Adrenal gland (tissue), 5 donors: ENCODE results near the gene BPIFB1.

ENCODE experiments used
- CTCF ChIP-seq, 6 experiments: fragments of 450-650 bp in 4 of 6; fragments of 200-600 bp in 2 of 6; sonication (generic) in 1 of 6; IDR thresholded peaks; 1 replicate in 5 of 6; 2 replicates in 1 of 6; pipeline versions ENCODE4 v1.5.1 to v1.8.0; 2016 to 2021; ENCODE audit warnings: antibody characterized with exemption in 6 of 6, mild to moderate bottlenecking in 2 of 6, moderate library complexity in 1 of 6
- POLR2A ChIP-seq, 2 donors: fragments of 450-650 bp; IDR thresholded peaks; one replicate each; pipeline ENCODE4 v1.6.1; 2017; ENCODE audit warnings: antibody characterized with exemption in 2 of 2, mild to moderate bottlenecking in 2 of 2, moderate library complexity in 1 of 2
- donor health status: DM: no; HTN: no; CAD: no.

DNA sequence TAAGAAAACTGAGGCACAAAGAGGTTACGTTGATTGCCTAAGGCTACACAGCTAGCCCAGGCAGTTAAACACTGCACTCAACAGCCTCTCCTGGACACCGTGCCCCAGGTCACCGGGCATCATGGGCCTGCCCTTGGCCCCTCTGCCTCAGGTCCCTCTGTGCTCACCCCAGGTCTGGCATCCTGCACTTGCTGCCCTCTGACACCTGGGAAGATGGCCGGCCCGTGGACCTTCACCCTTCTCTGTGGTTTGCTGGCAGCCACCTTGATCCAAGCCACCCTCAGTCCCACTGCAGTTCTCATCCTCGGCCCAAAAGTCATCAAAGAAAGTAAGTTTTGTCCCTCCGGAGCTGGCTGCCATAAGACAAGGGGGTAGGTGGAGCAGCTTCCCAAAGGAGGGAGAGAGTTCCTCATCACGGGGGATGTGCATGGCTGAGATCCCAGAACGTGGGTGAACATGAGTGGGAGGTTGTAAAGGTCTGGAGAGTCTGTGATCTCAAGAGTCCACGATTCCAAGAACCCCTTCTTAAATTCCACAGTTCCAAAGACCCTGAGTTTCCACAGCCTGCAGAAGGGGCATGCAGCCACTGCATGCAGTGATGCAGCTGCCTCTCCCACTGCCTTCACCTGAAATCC lies 3.0 kb downstream of the BPIFB1 start:
- no peak for TF ChIP-seq CTCF (IDR thresholded peaks at IDR 0.05)
- TF ChIP-seq POLR2A (IDR thresholded peaks at IDR 0.05), result no peak
